HT1080 (cell line): ENCODE results near the gene LDHA. TPM values are rescaled to one million over a fixed set of nuclear protein-coding genes. Genes with fewer than 3 reads are reported as not detected.
A peak's percentile ranks its signal among the peaks of the same experiment; 100 is the strongest.

Experiments used
- DNase-seq: peaks from one replicate; pipeline ENCODE4 v3.0.0-alpha.2; 2015; ENCODE audit warnings: low read depth
- polyA plus RNA-seq, 2 experiments: library from polyadenylated mRNA; depleted of rRNA; stranded (reverse); fragments of >200 nt; gene quantifications; 2 replicates each; pipeline ENCODE4 v1.2.3, GENCODE V29; 2015
- total RNA-seq: library from RNA; depleted of rRNA; stranded (reverse); fragments of >200 nt; shearing (Covaris generic); gene quantifications from 2 replicates; pipeline ENCODE4 v1.2.3, GENCODE V29; 2014; rRNA removed

The LDHA gene
- total RNA-seq: 713 and 1,482 TPM in 2 replicates
- 2,792 and 2,863 TPM in 2 replicates for polyA plus RNA-seq (2015; cell fraction: cytosol; rRNA removed)
- polyA plus RNA-seq (2015; cell fraction: nucleus; rRNA removed): 3,071 and 3,542 TPM in 2 replicates

- peak; percentile 98 for DNase-seq
These were observed at the start of gene LDHA for GRCh38 chr11:18394275-18394927. Gene LDHA, plus strand, starts transcription at chr11:18394563. Its CDS starts 2,280 bp downstream, at chr11:18396843.

- peak; percentile 72 for DNase-seq
These were observed 46.8 kb upstream of the LDHA start for GRCh38 chr11:18347471-18348125.

GRCh38 chr11:18352581-18352980 lies 41.8 kb upstream of the LDHA start:
- peak; percentile 22 for DNase-seq

- no peak for DNase-seq
These were observed 35.7 kb upstream of the LDHA start for GRCh38 chr11:18358646-18359045.

GRCh38 chr11:18361154-18361553 lies 33.2 kb upstream of the LDHA start:
- DNase-seq: no peak

- DNase-seq: no peak
These were observed 29.8 kb upstream of the LDHA start for GRCh38 chr11:18364495-18365073.

GRCh38 chr11:18365741-18366140 lies 28.6 kb upstream of the LDHA start:
- DNase-seq: no peak

GRCh38 chr11:18366286-18366685 lies 28.1 kb upstream of the LDHA start:
- DNase-seq: no peak

- peak; percentile 61 for DNase-seq
These were observed 26.9 kb upstream of the LDHA start for GRCh38 chr11:18367431-18367830.

- DNase-seq: peak; percentile 49
These were observed 26.1 kb upstream of the LDHA start for GRCh38 chr11:18368221-18368620.

- DNase-seq: no peak
These were observed 25.0 kb upstream of the LDHA start for GRCh38 chr11:18369398-18369797.

GRCh38 chr11:18371279-18371678 lies 23.1 kb upstream of the LDHA start:
- no peak for DNase-seq

- DNase-seq: no peak
These were observed 22.2 kb upstream of the LDHA start for GRCh38 chr11:18372201-18372600.

- no peak for DNase-seq
These were observed 19.4 kb upstream of the LDHA start for GRCh38 chr11:18374956-18375355.

- DNase-seq: no peak
These were observed 18.4 kb upstream of the LDHA start for GRCh38 chr11:18375941-18376340.

- DNase-seq: no peak
These were observed 15.2 kb upstream of the LDHA start for GRCh38 chr11:18379201-18379600.

GRCh38 chr11:18383388-18384156 lies 10.8 kb upstream of the LDHA start:
- DNase-seq: peak; percentile 99

GRCh38 chr11:18384157-18384641 lies 10.2 kb upstream of the LDHA start:
- peak; percentile 91 for DNase-seq

GRCh38 chr11:18390088-18390487 lies 4.3 kb upstream of the LDHA start:
- no peak for DNase-seq

- DNase-seq: peak; percentile 6
These were observed 1.7 kb upstream of the LDHA start for GRCh38 chr11:18392434-18393321.
